H1 (cell line): Measurements from ENCODE around the gene VASN. TPM values are rescaled to one million over a fixed set of nuclear protein-coding genes. Genes with fewer than 3 reads are reported as not detected.

ENCODE experiments used
- CTCF ChIA-PET: fragments of 300-600 bp; sonication (Branson Sonifier 250); formaldehyde crosslinking; loops from one replicate; lab custom pipeline; 2021; ENCODE audit not compliant: partially characterized antibody; lab: Charles Lee
- POLR2A ChIA-PET: fragments of 300-600 bp; sonication (Branson Sonifier 250); formaldehyde crosslinking; loops from one replicate; lab custom pipeline; 2021; ENCODE audit warnings: inconsistent platforms; ENCODE audit not compliant: partially characterized antibody; lab: Charles Lee
- DNase-seq, 2 experiments: peaks; one replicate each; pipeline versions ENCODE4 v3.0.0 to v3.0.0-alpha.2; 2010 to 2022; ENCODE audit warnings: low spot score in 2 of 2, low read depth in 1 of 2, mixed read lengths in 1 of 2
- FAIRE-seq: peaks from 2 replicates; lab custom pipeline; 2011; peaks lifted over from hg19 to GRCh38; lab: Jason Lieb, UNC
- H2AFZ ChIP-seq: 2 replicates; pipeline ENCODE4 v1.8.1; 2012; ENCODE audit warnings: low read length, inconsistent platforms
- H2AK5ac ChIP-seq: 2 replicates; pipeline ENCODE4 v1.6.1; 2013; ENCODE audit warnings: low read depth, low read length
- H2BK120ac ChIP-seq: replicated peaks from 2 replicates; pipeline ENCODE3; 2013; ENCODE audit warnings: low read depth, low read length, inconsistent platforms
- H2BK12ac ChIP-seq: 2 replicates; pipeline ENCODE4 v1.6.1; 2013; ENCODE audit warnings: low read depth, low read length
- H2BK15ac ChIP-seq: 2 replicates; pipeline ENCODE4 v1.6.1; 2013; ENCODE audit warnings: low read length
- H2BK20ac ChIP-seq: 2 replicates; pipeline ENCODE4 v1.6.1; 2013; ENCODE audit warnings: low read length
- H2BK5ac ChIP-seq: 2 replicates; pipeline ENCODE4 v1.6.1; 2013; ENCODE audit warnings: low read depth, low read length
- H3K14ac ChIP-seq: 2 replicates; pipeline ENCODE4 v1.6.1; 2013; ENCODE audit warnings: inconsistent platforms; ENCODE audit not compliant: insufficient read length
- H3K18ac ChIP-seq: 2 replicates; pipeline ENCODE4 v1.6.1; 2013; ENCODE audit warnings: low read length; ENCODE audit errors: extremely low read depth
- H3K23ac ChIP-seq: 2 replicates; pipeline ENCODE4 v1.6.1; 2013; ENCODE audit warnings: inconsistent platforms; ENCODE audit not compliant: insufficient read length
- H3K23me2 ChIP-seq: 2 replicates; pipeline ENCODE4 v1.6.1; 2013; ENCODE audit warnings: low read depth, low read length
- H3K27ac ChIP-seq: 2 replicates; pipeline ENCODE4 v1.6.1; 2011; ENCODE audit warnings: low read depth, low read length, inconsistent platforms
- H3K27me3 ChIP-seq, 4 experiments: replicated peaks in 1 of 4; 1 replicate in 1 of 4; 2 replicates in 3 of 4; pipeline versions ENCODE4 v1.6.1 to v1.8.1; 2011 to 2013; ENCODE audit warnings: low read length in 3 of 4, mild to moderate bottlenecking in 3 of 4, inconsistent platforms in 2 of 4, mixed read lengths in 2 of 4, moderate library complexity in 1 of 4; ENCODE audit not compliant: control insufficient read depth in 3 of 4, insufficient read depth in 3 of 4; ENCODE audit errors: extremely low read depth in 1 of 4
- H3K36me3 ChIP-seq, 4 experiments: 2 replicates each; pipeline versions ENCODE4 v1.6.1 to v1.8.1; 2011 to 2013; ENCODE audit warnings: mild to moderate bottlenecking in 4 of 4, low read length in 3 of 4, moderate library complexity in 2 of 4, control low read depth in 1 of 4, inconsistent platforms in 1 of 4; ENCODE audit not compliant: insufficient read depth in 4 of 4, control insufficient read depth in 2 of 4
- H3K4ac ChIP-seq: replicated peaks from 2 replicates; pipeline ENCODE3; 2013; ENCODE audit warnings: low read length, low read depth, mixed read lengths, inconsistent platforms; ENCODE audit not compliant: insufficient read length
- H3K4me1 ChIP-seq, 4 experiments: replicated peaks in 1 of 4; 1 replicate in 1 of 4; 2 replicates in 3 of 4; pipeline versions ENCODE4 v1.6.1 to v1.8.1; 2011 to 2013; ENCODE audit warnings: low read length in 3 of 4, inconsistent platforms in 2 of 4, mixed read lengths in 1 of 4; ENCODE audit not compliant: insufficient read depth in 4 of 4, control insufficient read depth in 3 of 4
- H3K4me2 ChIP-seq, 2 experiments: 2 replicates each; pipeline versions ENCODE4 v1.6.1 to v1.8.1; 2011 to 2013; ENCODE audit warnings: low read depth in 2 of 2, low read length in 2 of 2, control low read depth in 1 of 2, inconsistent platforms in 1 of 2, mild to moderate bottlenecking in 1 of 2; ENCODE audit not compliant: insufficient read depth in 1 of 2
- H3K4me3 ChIP-seq, 4 experiments: fragments of 200-600, 300-600 bp in 1 of 4; sonication (generic), shearing (Covaris generic), sonication (Bioruptor Twin) in 1 of 4; 2 replicates each; pipeline versions ENCODE4 v1.5.1 to v1.8.1; 2011 to 2016; ENCODE audit warnings: low read length in 4 of 4, low read depth in 3 of 4, control low read depth in 2 of 4, inconsistent platforms in 2 of 4, mild to moderate bottlenecking in 2 of 4, mixed read lengths in 1 of 4, moderate library complexity in 1 of 4; ENCODE audit not compliant: insufficient read depth in 2 of 4; ENCODE audit errors: extremely low read depth in 1 of 4
- H3K56ac ChIP-seq: replicated peaks from 2 replicates; pipeline ENCODE3; 2013; ENCODE audit warnings: low read depth, mild to moderate bottlenecking, mixed read lengths, low read length, inconsistent platforms; ENCODE audit not compliant: insufficient read length
- H3K79me1 ChIP-seq: 2 replicates; pipeline ENCODE4 v1.6.1; 2013; ENCODE audit warnings: low read depth, low read length, control low read depth
- H3K79me2 ChIP-seq, 2 experiments: 2 replicates each; pipeline versions ENCODE4 v1.6.1 to v1.8.1; 2012 to 2013; ENCODE audit warnings: low read length in 2 of 2, mild to moderate bottlenecking in 2 of 2, inconsistent platforms in 1 of 2; ENCODE audit not compliant: insufficient read depth in 2 of 2, control insufficient read depth in 1 of 2
- H3K9ac ChIP-seq, 4 experiments: replicated peaks in 1 of 4; 1 replicate in 1 of 4; 2 replicates in 3 of 4; pipeline versions ENCODE4 v1.6.1 to v1.8.1; 2011 to 2013; ENCODE audit warnings: low read depth in 3 of 4, low read length in 3 of 4, control low read depth in 2 of 4, mild to moderate bottlenecking in 2 of 4, moderate library complexity in 2 of 4, inconsistent platforms in 1 of 4; ENCODE audit errors: extremely low read depth in 1 of 4
- H3K9me3 ChIP-seq, 2 experiments: 2 replicates each; pipeline versions ENCODE4 v1.6.1 to v1.8.1; 2012 to 2013; ENCODE audit warnings: mild to moderate bottlenecking in 2 of 2, moderate library complexity in 2 of 2, control low read depth in 1 of 2, inconsistent platforms in 1 of 2, low read depth in 1 of 2, low read length in 1 of 2, mixed read lengths in 1 of 2; ENCODE audit not compliant: insufficient read depth in 2 of 2
- H4K20me1 ChIP-seq, 2 experiments: replicated peaks in 1 of 2; 2 replicates each; pipeline versions ENCODE3 to v1.8.1; 2011 to 2013; ENCODE audit warnings: inconsistent platforms in 2 of 2, low read length in 2 of 2, mild to moderate bottlenecking in 1 of 2; ENCODE audit not compliant: insufficient read depth in 2 of 2, control insufficient read depth in 1 of 2
- H4K5ac ChIP-seq: 2 replicates; pipeline ENCODE4 v1.6.1; 2013; ENCODE audit warnings: low read length, low read depth, mixed read lengths, inconsistent platforms; ENCODE audit not compliant: insufficient read length
- H4K8ac ChIP-seq: 2 replicates; pipeline ENCODE4 v1.8.0; 2013; ENCODE audit warnings: mild to moderate bottlenecking, moderate library complexity, low read length, inconsistent platforms; ENCODE audit not compliant: insufficient read depth; ENCODE audit errors: extremely low read depth
- H4K91ac ChIP-seq: replicated peaks from 2 replicates; pipeline ENCODE3; 2013; ENCODE audit warnings: low read length, mixed read lengths, inconsistent platforms; ENCODE audit not compliant: insufficient read length
- CBX8 ChIP-seq: fragments of 300-800, 300-1000 bp; sonication (generic); IDR thresholded peaks from 2 replicates; pipeline ENCODE4 v1.7.1; 2016; ENCODE audit warnings: low read depth, low read length, borderline replicate concordance
- CTBP2 ChIP-seq: IDR thresholded peaks from 2 replicates; pipeline ENCODE4 v1.7.0; 2011; ENCODE audit warnings: borderline replicate concordance, mild to moderate bottlenecking, moderate library complexity, mixed read lengths, low read length; ENCODE audit not compliant: insufficient read depth, insufficient read length
- GABPA ChIP-seq: IDR thresholded peaks from 2 replicates; pipeline ENCODE4 v1.6.1; 2011; ENCODE audit warnings: mild to moderate bottlenecking, low read length, moderate library complexity, borderline replicate concordance; ENCODE audit not compliant: insufficient read depth
- NRF1 ChIP-seq: IDR thresholded peaks from 2 replicates; pipeline ENCODE4 v1.6.1; 2011; ENCODE audit warnings: mild to moderate bottlenecking, low read depth, low read length, improper control_type of control experiment
- SAP30 ChIP-seq: fragments of 300-600 bp; sonication (generic); IDR thresholded peaks from 2 replicates; pipeline ENCODE4 v1.7.1; 2012; ENCODE audit warnings: low read length, moderate library complexity, mild to moderate bottlenecking, inconsistent platforms; ENCODE audit not compliant: insufficient read depth, insufficient replicate concordance
- WGBS, 2 experiments: shearing (Covaris generic) in 1 of 2; methylation state at CpG; one replicate each; pipeline versions ENCODE4 v1.1.6 to v1.1.7; 2013 to 2015; ENCODE audit warnings: low lambda C conversion rate in 2 of 2, mixed read lengths in 2 of 2, inconsistent platforms in 1 of 2, low coverage in 1 of 2, missing lambda C conversion rate in 1 of 2; ENCODE audit not compliant: insufficient replicate concordance in 2 of 2, insufficient coverage in 1 of 2, insufficient read length in 1 of 2; ENCODE audit errors: extremely low coverage in 1 of 2, missing lambda C conversion rate in 1 of 2; 5-methylcytosine and 5-hydroxymethylcytosine counted together
- polyA plus RNA-seq, 7 experiments: library from polyadenylated mRNA; depleted of rRNA in 3 of 7; stranded (reverse) in 5 of 7; unstranded in 2 of 7; fragments of >200 nt in 5 of 7; fragments of 200-250 nt in 2 of 7; gene quantifications; 1 replicate in 5 of 7; 2 replicates in 1 of 7; 4 replicates in 1 of 7; pipeline versions ENCODE4 v1.2.1 to v1.2.3, GENCODE V29; 2011 to 2013; ENCODE audit warnings: missing spikeins in 2 of 7, mixed read lengths in 2 of 7
- total RNA-seq: library from RNA; stranded (reverse); fragmentation: NEBNext Ultra II Directional; extraction: Animal tissue kit (Norgen Biotek cat#: 25700); gene quantifications from 2 replicates; pipeline ENCODE4 v1.2.1, GENCODE V29; 2021

The VASN gene
- total and polyA plus RNA-seq, 2 of the 8 experiments (the other 6 are each of a cell fraction or from before 2014, with no cell fraction given): 9.6 to 11.3 TPM

DNA sequence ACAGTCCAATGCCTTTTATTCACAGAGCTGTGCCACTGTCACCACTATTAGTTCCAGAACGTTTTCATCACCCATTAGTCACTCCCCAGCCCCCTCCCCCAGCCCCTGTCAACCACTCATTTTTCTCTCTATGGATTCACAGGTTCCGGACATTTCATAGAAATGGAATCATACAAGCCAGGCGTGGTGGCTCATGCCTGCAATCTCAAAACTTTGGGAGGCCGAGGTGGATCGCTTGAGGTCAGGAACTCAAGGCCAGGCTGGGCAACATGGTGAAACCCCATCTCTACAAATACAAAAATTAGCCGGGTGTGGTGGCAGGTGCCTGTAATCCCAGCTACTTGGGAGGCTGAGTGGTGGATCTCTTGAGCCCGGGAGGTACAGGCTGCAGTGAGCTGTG lies 19.8 kb upstream of the VASN start:
- peaks cover 0 to 12% of the 10 kb centered on the region in 2 experiments for H4K20me1 ChIP-seq
- H2AK5ac ChIP-seq: no peak overlapping the region
- H3K4me2 ChIP-seq: no peak overlapping the region
- no peak overlapping the region for H3K27ac ChIP-seq
- H3K9ac ChIP-seq: no peak overlapping the region
- H3K79me2 ChIP-seq: peaks cover 17 to 39% of the 10 kb centered on the region in 2 experiments
- POLR2A ChIA-PET: interaction anchor here (1.0 to 9.8 kb wide), 18 partner anchors 13 to 90 kb away, joined by 3 to 154 read pairs (median 6); partner anchors contain the start of gene VASN
- H3K4me3 ChIP-seq: no peak overlapping the region
- peaks cover 0 to 5% (median under 1%) of the 10 kb centered on the region in 4 experiments; a peak in 3 of 8 replicates for H3K36me3 ChIP-seq
- 89% methylated on average over 7 of the region's 7 CpGs; no CpG with 5 or more reads in 1 of the 2 experiments for WGBS, 2 experiments
- no peak overlapping the region for H3K23ac ChIP-seq
- peaks cover 0 to 4% (median 0%) of the 10 kb centered on the region in 4 experiments; a peak in 1 of 7 replicates for H3K4me1 ChIP-seq
- no peak overlapping the region for H2BK20ac ChIP-seq
- H3K79me1 ChIP-seq: peaks cover 7% of the 10 kb centered on the region; the same call in 1 of the 2 replicates
- no peak overlapping the region for H2AFZ ChIP-seq
- H2BK12ac ChIP-seq: no peak overlapping the region
- H3K9me3 ChIP-seq: no peaks in the 10 kb centered on the region
- no peak overlapping the region for H3K56ac ChIP-seq
- H3K18ac ChIP-seq: no peak overlapping the region
- no peak overlapping the region for H4K5ac ChIP-seq
- no peak overlapping the region for H4K8ac ChIP-seq
- H2BK15ac ChIP-seq: no peak overlapping the region
- no peak overlapping the region for H2BK120ac ChIP-seq
- H3K14ac ChIP-seq: no peak overlapping the region
- DNase-seq: no peak
- FAIRE-seq: no peak
- H4K91ac ChIP-seq: no peak overlapping the region
- CTCF ChIA-PET: interaction anchor here (0.8 to 12.6 kb wide), 12 partner anchors 13 to 91 kb away, joined by 3 to 159 read pairs (median 4); no protein-coding TSS in a partner anchor
- H2BK5ac ChIP-seq: no peak overlapping the region
- H3K23me2 ChIP-seq: no peaks in the 10 kb centered on the region; the same call in 1 of the 2 replicates
- peaks cover 0 to 2% (median 0%) of the 10 kb centered on the region in 4 experiments; a peak in 1 of 7 replicates for H3K27me3 ChIP-seq
- TF ChIP-seq SAP30 (no peak), NRF1 (no peak), CTBP2 (no peak), GABPA (no peak), CBX8 (no peak)
- no peak overlapping the region for H3K4ac ChIP-seq
